Measurements from ENCODE around the gene ZNF618. TPM values are rescaled to one million over a fixed set of nuclear protein-coding genes. Genes with fewer than 3 reads are reported as not detected.
A peak's percentile ranks its signal among the peaks of the same experiment; 100 is the strongest.
"Not testable (repeated sequence)": the region's sequence is repeated elsewhere in the genome, so short reads cannot be mapped to it uniquely, and the experiment has no call there.

Gene ZNF618
- total and polyA plus RNA-seq, 2 experiments from 2014 or later = 20.0 to 26.0 TPM

DNA sequence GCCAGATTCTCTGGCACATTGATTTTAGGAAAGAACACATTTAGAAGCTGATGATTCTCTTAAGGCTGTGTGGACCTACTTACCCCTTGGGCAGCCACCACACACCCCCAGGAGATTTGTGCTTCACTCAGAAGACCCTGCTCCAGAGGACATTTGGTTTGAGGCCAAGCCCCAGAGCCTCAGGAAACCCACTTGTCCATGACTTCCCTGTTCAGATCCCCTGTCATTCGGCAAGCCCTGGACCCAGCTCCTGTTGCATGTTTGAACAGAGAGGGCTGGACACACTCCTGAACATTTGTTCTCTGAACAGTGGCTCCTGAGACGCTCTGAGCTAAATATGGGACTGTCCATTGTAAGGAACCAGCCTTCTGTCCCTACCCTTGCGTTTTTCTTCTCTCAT, 119.9 kb downstream of the ZNF618 start:
- no peaks in the 10 kb centered on the region for H3K4me1 ChIP-seq (ENCODE audit: low read depth)
- TF ChIP-seq, protein P1, sequence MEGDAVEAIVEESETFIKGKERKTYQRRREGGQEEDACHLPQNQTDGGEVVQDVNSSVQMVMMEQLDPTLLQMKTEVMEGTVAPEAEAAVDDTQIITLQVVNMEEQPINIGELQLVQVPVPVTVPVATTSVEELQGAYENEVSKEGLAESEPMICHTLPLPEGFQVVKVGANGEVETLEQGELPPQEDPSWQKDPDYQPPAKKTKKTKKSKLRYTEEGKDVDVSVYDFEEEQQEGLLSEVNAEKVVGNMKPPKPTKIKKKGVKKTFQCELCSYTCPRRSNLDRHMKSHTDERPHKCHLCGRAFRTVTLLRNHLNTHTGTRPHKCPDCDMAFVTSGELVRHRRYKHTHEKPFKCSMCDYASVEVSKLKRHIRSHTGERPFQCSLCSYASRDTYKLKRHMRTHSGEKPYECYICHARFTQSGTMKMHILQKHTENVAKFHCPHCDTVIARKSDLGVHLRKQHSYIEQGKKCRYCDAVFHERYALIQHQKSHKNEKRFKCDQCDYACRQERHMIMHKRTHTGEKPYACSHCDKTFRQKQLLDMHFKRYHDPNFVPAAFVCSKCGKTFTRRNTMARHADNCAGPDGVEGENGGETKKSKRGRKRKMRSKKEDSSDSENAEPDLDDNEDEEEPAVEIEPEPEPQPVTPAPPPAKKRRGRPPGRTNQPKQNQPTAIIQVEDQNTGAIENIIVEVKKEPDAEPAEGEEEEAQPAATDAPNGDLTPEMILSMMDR (IDR thresholded peaks at IDR 0.05; ENCODE audit: low read depth, low read length) = no peak

DNA sequence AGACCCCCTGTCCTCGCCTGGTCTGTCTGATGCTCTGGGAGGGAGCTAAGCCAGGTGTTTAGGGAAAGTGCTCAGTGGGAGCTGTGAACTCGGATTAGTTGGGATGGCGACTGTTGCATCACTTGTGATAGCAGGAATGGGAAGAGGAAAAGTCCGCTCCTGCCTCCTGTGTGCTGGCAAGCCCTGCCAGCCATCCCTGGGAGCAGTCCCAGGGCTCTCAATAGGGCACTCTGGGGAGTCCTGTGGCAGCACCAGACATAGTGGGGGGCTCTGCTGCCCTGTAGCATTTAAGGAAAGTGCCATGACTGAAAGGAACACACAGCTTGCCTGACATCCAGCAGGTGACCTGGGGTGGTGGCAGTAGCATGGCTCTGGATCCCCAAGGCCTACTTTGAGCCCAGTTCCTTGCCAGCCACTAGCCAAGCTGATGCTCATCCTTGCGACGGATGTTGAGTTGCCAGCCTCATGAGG, 120.5 kb downstream of the ZNF618 start:
- Histone ChIP-seq H3K4me3 (no peak overlapping the region), H3K36me3 (peaks cover 4% of the 10 kb centered on the region), H3K27ac (no peak overlapping the region), H3K27me3 (no peaks in the 10 kb centered on the region), H3K9me3 (ENCODE audit: low read depth) (no peaks in the 10 kb centered on the region), H3K4me1 (ENCODE audit: low read depth) (no peaks in the 10 kb centered on the region)
- TF ChIP-seq, protein P1 (IDR thresholded peaks at IDR 0.05; ENCODE audit: low read depth, low read length) = no peak
- no peak for DNase-seq (ENCODE audit: low read depth in 1 of 2, low spot score in 1 of 2)

More for the DNA sequence above, 119.9 kb downstream of the ZNF618 start:
- Histone ChIP-seq H3K36me3 (peaks cover 4% of the 10 kb centered on the region), H3K27me3 (no peaks in the 10 kb centered on the region), H3K9me3 (ENCODE audit: low read depth) (no peaks in the 10 kb centered on the region), H3K4me3 (no peak overlapping the region), H3K27ac (no peak overlapping the region)
- no peak for DNase-seq (ENCODE audit: low read depth in 1 of 2, low spot score in 1 of 2)

DNA sequence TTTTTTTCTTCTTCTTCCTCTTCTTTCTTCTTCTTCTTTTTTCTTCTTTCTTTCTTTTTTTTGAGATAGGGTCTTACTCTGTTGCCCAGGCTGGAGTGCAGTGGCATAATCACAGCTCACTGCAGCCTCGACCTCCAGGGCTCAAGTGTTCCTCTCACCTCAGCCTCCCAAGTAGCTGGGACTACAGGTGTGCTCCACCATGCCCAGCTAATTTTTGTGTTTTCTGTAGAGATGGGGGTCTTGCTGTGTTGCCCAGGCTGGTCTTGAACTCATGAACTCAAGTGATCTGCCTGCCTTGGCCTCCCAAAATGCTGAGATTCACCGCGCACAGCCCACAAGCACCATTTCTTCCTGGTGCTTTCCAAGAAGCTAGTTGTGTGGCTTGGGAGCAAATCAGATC, 121.0 kb downstream of the ZNF618 start:
- not testable (repeated sequence) for H3K4me1 ChIP-seq (ENCODE audit: low read depth)

DNA sequence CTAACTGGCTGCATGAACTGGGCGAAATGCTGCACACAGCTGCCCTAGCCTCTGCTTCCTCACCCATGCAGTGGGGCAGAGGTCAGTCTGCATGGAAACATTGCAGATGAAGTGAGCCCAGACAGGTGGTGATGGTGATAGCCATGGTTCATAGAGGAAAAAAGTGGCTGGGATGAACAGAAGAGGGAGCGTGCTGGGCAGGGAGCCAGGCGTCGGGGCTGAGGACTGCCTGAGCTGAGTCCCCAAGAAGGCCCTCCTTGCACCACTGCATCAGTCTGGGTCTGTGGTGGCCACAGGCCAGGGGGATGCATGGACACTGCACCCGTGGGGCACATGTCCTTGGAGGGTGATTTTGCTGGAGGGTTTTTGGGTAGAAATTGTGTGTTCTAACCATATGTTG, 121.5 kb downstream of the ZNF618 start:
- Histone ChIP-seq H3K36me3 (peaks cover 4% of the 10 kb centered on the region), H3K4me3 (no peak overlapping the region), H3K9me3 (ENCODE audit: low read depth) (no peaks in the 10 kb centered on the region), H3K27ac (no peak overlapping the region), H3K27me3 (no peaks in the 10 kb centered on the region), H3K4me1 (ENCODE audit: low read depth) (no peaks in the 10 kb centered on the region)
- no peak for DNase-seq (ENCODE audit: low read depth in 1 of 2, low spot score in 1 of 2)
- TF ChIP-seq, protein P1 (IDR thresholded peaks at IDR 0.05; ENCODE audit: low read depth, low read length) = no peak

More for the DNA sequence above, 121.0 kb downstream of the ZNF618 start:
- not testable (repeated sequence) for H3K27ac ChIP-seq; H3K4me3 ChIP-seq; DNase-seq (ENCODE audit: low read depth in 1 of 2, low spot score in 1 of 2); H3K27me3 ChIP-seq; H3K36me3 ChIP-seq; H3K9me3 ChIP-seq (ENCODE audit: low read depth)

DNA sequence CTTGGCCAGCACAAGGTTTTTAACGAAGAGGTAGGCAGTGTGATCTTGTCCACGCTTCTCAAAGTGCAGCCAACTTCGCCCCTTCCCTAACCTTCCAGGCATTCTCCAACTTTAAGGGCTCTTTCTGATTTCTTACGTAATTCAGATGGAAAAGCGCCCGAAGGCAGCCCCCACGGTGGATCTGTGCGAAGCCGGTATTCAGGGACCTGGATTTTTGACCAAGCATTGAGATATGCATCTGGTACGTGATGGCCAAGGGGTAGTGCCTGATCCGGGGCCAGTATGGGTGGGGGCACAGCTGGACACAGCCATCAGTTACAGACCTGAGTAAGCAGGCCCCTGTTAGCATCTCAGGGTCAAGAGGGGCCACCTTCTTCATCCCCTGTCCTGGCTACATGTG, 122.0 kb downstream of the ZNF618 start:
- H3K4me1 ChIP-seq (ENCODE audit: low read depth) = peaks cover 2% of the 10 kb centered on the region
- no peak for DNase-seq (ENCODE audit: low read depth in 1 of 2, low spot score in 1 of 2)
- TF ChIP-seq, protein P1 (IDR thresholded peaks at IDR 0.05; ENCODE audit: low read depth, low read length) = no peak

DNA sequence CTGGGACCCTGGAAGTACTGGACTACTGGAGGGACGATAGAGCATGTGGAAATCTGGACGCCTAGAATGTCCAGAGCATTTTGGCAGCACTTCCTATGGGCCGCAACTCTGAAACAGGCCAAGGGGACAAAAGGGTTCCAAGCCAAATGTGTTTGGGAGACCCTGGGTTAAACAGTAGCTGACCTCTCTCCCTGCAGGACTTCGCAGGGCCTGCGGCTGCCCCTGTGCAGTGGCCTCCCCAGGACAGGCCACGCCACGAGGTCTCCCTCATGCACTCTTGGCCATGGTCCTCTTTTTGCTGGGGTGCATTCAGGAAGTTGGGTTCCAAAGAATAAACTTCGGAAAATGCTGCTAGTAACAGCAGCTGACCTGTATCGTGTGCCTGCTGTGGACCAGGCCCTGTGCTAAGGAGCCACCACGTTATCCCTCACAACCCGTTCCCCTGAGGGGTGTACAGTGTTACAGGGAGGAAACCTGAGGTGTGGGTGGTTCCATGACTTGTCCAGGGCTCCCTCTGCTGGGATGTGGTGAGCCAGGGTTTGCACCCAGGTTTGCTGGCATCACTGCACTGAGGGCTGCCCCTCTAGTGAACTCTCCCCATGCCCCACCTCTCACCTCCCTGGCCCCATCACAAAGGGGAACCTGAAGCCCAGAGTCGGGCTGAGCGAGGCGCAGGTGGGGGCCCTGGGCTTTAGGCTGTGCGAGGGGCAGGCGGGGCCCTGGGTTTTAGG, 122.6 kb downstream of the ZNF618 start:
- Histone ChIP-seq H3K27me3 (no peaks in the 10 kb centered on the region), H3K36me3 (peaks cover 4% of the 10 kb centered on the region), H3K9me3 (ENCODE audit: low read depth) (no peaks in the 10 kb centered on the region), H3K27ac (no peak overlapping the region), H3K4me1 (ENCODE audit: low read depth) (peaks cover 8% of the 10 kb centered on the region), H3K4me3 (no peak overlapping the region)
- no peak for DNase-seq (ENCODE audit: low read depth in 1 of 2, low spot score in 1 of 2)
- TF ChIP-seq, protein P1 (IDR thresholded peaks at IDR 0.05; ENCODE audit: low read depth, low read length) = peak; percentile 25

More for the DNA sequence above, 122.0 kb downstream of the ZNF618 start:
- H3K27ac ChIP-seq = no peak overlapping the region
- H3K27me3 ChIP-seq = no peaks in the 10 kb centered on the region
- H3K4me3 ChIP-seq = no peak overlapping the region
- peaks cover 4% of the 10 kb centered on the region for H3K36me3 ChIP-seq
- no peaks in the 10 kb centered on the region for H3K9me3 ChIP-seq (ENCODE audit: low read depth)

Data from cardiac muscle cell (in vitro differentiated cells and primary cell).